ENCODE measurements around the gene CTTN.
"Not testable (repeated sequence)": the region's sequence is repeated elsewhere in the genome, so short reads cannot be mapped to it uniquely, and the experiment has no call there.

Gene CTTN

GRCh38 chr11:70429428-70429705, 31.0 kb downstream of the CTTN start:
- no peak for DNase-seq (ENCODE audit: low read depth)

DNA sequence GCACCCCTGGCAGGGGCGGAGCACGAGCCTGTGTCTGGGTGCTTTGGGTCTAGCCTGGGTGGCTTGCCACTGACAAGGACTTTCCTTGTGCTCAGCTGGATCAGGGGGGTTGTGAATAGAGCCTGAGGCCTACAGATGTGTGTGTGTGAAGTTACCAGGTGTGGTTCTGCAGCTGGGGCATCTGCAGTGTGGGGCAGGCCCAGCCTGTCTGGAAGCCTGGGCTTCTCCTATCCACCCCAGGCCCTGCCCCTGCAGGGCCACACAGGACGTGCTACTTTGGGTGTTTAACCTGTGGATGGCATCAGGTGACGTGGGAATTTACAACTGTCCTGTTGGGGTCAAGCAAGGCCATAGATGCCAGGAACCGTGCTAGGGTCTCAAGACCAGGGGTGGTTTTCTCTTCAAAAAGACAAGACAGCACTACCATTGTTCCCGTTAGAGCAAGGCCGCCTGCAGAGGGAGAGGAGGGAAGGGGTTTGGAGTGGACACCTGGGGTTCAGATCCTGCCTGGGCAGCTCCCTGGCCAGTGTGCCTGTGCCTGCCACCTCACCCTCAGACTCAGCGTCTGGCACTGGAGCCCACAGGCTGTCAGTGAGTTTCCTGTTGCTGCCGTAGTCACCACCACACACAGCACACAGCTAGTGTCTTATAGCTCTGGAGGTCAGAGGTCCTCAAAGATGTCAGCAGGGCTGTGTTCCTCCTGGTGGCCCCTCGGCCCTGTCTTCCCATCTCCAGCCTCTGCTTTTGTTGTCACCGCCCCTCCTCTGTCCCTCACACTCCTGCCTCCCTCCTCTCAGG, 31.6 kb downstream of the CTTN start:
- DNase-seq (ENCODE audit: low read depth) = no peak

DNA sequence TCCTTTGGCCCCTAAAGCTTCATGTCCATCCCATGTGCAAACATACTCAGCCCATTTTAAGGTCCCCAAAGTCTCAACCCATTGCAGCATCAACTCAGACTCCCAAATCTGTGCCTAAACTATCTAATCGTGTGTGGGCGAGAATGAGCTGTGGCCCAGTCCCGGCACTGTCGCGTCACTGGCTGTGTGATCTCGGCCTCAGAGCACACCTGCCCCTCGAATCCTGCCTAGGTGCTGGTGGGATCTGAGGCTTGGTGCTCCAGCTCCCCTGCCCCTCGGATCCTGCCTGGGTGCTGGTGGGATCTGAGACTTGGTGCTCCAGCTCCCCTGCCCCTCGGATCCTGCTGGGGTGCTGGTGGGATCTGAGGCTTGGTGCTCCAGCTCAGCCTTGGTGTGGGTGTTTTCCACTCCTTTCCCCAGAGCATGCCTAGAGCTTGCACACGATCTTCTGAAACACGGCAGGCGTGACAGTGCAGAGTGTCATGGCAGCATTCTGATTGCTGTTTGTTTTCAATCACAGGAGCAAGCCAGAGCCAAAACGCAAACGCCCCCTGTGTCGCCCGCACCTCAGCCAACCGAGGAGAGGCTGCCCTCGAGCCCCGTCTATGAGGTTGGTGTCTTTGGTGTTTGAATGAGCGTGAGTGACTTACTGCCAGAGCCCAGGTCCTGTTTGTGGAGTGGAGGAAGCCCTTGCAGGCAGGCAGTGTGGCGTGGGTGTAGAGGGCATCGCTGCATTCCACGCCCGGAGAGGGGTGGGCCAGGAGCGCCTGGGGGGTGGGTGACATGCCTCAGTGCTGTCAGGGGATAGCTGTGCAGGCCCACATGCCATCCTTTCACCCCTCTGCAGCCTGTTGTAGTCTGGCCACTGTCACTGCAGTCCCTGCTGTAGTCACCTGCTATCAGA, 32.6 kb downstream of the CTTN start:
- DNase-seq (ENCODE audit: low read depth) = no peak

DNA sequence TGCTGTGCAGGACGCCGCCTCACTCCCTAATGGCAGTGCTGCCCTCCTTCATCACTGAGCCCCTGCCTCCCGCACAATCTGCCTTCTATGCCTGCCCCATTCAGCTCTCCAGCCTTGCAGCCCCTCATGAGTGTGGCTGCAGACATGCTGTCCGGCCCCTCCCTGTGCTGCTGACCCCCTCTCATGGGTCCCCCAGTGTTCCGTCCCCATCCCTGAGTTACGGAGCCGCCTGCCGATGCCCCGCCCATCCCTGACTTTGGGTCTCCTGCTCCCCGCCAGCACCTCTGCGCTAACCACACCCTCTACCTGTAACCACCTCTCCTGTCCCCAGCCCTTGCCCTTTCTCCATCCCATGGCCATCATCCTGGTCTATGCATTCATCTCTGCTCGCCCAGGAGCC, 33.3 kb downstream of the CTTN start:
- DNase-seq (ENCODE audit: low read depth) = no peak

GRCh38 chr11:70432065-70432464, 33.7 kb downstream of the CTTN start:
- DNase-seq (ENCODE audit: low read depth) = no peak

DNA sequence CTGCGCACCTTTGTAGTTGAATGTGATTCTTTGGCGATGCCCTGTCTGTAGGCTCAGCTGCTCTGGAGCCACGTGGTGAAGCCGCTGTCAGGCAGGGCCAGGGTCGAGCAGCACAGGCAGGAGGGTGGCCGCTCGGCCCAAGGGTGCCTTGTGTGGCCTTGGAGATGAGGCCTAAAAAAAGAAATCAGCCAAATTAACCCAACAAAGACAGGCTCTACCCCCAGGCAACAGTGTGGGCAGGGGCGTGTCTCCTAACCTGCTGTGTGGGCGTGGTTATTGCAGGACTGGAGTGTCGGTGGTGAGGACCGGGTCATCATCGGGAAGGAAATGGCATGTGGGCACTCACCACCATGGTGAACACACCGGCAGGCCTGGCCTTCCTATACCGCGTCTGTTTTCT, 34.3 kb downstream of the CTTN start:
- DNase-seq (ENCODE audit: low read depth) = no peak

DNA sequence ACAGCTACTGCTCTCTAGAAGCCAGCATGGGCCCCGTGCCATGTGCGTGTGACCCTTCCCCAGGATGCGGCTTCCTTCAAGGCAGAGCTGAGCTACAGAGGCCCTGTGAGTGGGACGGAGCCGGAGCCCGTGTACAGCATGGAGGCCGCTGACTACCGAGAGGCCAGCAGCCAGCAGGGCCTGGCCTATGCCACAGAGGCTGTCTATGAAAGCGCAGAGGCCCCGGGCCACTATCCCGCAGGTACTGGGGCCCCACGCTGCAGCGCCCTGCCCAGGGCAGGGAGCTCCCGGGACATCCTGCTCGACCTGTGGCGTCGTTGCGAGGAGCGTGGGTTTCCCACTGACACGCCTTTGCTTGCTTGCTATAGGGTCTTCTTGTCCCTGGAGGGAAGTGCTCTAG, 34.7 kb downstream of the CTTN start:
- no peak for DNase-seq (ENCODE audit: low read depth)

GRCh38 chr11:70433526-70433925, 35.2 kb downstream of the CTTN start:
- DNase-seq (ENCODE audit: low read depth) = no peak

GRCh38 chr11:70433966-70434812, 35.9 kb downstream of the CTTN start:
- DNase-seq (ENCODE audit: low read depth) = no peak

DNA sequence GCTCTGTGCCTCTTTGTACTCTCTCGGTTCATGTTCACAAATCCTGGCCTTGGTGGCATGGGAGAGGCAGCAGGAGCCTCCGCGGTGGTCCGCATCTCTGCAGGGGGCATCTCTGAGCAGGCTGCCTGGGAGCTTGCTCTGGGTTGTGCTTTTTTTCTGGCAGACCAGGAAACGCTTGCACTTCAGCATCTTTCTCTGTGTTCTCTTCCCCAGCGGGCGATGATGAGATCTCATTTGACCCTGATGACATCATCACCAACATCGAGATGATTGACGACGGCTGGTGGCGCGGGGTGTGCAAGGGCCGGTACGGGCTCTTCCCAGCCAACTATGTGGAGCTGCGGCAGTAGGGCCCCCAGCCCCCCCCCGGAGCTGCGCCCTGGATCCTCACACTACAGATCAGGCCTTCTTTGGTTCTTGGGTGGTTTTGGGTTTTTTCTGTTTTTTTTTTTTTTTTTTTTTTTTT, 36.5 kb downstream of the CTTN start:
- no peak for DNase-seq (ENCODE audit: low read depth)

DNA sequence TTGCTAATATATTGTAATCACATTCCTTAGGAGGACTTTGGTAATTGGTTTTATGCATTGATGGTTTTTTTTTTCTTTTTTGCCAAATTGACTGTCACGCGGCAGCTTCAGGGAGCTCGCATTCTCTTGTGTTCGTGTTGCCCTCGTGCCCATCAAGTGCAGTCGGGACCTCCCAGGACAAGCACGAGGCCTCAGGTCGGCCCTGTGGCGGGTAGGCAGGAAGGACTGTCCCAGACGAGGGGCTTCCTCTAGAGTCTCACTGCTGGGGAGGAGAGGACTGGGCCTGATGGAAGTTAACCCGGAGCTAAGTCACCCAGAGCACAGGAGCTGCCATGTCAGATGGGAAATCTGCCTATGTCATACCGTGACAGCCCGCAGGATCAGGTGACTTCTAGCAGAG, 37.0 kb downstream of the CTTN start:
- DNase-seq (ENCODE audit: low read depth) = no peak

DNA sequence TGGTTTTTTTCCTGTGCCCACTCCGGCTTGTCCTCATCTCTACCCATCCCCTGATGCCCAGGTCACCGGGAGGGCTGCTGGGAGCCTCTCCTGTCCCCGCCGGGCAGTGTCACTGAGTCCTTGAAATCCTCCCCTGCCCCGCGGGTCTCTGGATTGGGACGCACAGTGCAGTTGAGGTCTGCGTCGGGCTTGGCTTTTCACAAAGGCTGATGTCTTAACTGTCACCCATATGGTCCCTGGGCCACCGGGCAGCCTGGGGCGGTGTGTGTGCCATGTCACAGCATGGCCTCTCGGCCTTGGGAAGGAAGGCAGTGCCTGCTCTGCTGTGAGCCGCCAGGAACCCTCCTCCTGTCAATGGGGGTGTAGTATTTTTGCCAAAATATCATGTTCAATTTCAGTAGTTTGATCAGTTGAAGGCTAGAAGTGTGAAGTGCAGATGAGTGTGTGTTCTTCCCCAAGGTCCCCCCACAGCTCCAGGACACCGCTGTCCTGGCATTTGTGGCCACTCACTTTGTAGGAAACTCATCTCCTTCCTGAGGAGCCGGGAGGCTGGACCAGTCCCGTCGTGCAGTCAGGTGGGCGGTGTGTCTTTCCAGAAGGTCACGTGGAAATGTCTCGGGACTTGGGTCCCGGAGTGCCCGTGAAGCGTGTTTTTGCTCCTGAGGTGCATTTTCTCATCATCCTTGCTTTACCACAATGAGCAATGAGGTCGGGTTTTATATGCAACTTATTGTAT, 37.6 kb downstream of the CTTN start:
- no peak for DNase-seq (ENCODE audit: low read depth)

GRCh38 chr11:70436501-70436860, 38.2 kb downstream of the CTTN start:
- no peak for DNase-seq (ENCODE audit: low read depth)

GRCh38 chr11:70437111-70437784, 38.9 kb downstream of the CTTN start:
- DNase-seq (ENCODE audit: low read depth) = no peak

DNA sequence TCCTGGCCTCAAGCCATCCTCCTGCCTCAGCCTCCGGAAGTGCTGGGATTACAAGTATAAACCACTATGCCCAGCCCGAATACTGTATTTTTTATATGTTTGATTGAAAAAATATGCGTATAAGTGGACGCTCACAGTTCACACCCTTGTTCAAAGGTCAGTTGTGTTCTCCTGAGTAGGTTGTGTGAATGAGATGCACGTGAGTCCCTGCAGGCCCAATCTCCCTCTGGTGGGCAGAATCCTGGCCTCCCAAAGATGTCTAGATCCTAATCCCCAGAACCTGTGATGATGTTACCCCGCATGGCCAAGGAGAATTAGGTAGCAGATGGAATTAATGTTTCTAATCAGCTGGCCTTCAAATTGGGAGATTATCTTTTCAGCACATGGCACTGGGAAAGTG, 41.9 kb downstream of the CTTN start:
- no peak for DNase-seq (ENCODE audit: low read depth)

DNA sequence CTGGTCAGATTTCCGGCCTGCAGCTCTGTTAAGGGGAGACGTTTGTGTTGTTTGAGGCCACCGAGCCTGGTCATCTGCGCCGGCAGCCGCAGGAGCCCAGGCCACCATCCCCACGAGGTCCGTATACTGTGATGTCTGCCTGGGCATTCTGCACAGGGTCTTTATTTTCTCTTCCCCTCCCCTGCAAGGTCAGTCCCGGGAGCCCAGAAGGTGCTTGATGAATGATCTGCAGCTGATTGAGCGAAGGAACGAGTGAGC, 45.4 kb downstream of the CTTN start:
- DNase-seq (ENCODE audit: low read depth) = no peak

DNA sequence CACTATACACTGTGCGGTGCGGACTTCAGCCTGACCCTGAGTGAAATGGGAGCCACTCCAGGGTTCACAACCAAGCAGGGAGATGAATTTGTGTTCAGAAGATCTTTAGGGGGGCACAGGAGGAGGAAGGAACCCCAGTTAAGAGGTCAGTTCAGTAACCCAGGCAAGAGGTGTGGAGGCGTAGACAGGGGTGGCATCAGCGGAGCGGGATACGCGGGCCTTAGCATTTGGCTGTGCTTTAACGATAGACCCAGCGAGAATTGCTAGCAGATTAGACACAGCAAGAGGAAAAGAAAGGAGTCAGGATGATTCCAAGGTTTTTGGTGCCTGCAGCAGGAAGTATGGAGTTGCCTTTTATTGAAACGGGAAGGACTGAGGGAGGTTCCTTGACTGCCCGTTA, 46.8 kb downstream of the CTTN start:
- no peak for DNase-seq (ENCODE audit: low read depth)

DNA sequence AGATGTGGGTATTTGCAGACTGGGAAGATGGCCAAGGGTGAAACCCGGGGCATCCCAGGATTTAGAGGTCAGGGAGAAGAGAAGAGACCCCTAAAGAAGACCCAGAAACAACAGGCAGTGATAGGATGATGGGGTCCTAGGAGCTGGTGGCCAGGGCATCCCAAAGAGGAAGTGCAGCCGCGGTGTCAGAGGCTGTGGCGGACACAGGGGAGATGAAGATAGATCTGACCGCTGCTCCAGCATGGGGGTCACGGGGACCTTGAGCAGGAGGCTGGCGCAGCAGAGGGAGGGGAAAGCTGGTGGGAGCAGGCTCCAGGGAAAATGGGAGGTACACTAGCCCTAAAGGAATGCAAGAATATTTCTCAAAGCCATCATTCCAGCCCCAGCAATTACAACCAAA, 47.3 kb downstream of the CTTN start:
- no peak for DNase-seq (ENCODE audit: low read depth)

- no peak for DNase-seq (ENCODE audit: low read depth)
Measured at GRCh38 chr11:70448983-70449567, 50.7 kb downstream of the CTTN start.

DNA sequence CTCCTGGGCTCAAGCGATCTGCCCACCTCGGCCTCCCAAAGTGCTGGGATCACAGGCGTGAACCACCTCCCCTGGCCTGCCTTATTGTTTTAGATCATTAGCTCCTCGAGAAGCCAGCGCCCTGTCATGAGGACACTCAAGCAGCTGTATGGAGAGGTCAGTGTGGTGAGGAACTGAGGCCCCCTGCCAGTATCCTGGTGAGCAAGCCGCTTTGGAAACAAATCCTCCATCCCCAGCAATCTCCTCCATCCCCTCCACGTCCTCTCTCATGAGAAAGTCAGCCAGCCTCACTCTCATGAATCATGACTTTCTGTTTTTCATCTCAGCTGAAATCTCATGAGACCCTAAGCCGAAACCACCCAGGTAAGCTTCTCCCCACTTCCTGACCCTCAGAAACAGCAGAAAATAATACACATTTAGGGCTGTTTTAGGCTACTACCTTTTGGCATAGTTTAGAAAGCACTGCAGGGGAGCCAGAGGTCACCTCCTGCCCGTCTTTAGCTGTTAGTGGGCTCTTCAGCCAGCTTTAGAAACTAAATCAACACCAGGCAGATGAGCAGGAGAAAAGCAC, 56.0 kb downstream of the CTTN start:
- no peak for DNase-seq (ENCODE audit: low read depth)

- DNase-seq (ENCODE audit: low read depth) = not testable (repeated sequence)
Measured at GRCh38 chr11:70454811-70455210, 56.5 kb downstream of the CTTN start.
